Ishikawa (cell line): Measurements from ENCODE around the gene MROH7.

Experiments used
- CEBPB ChIP-seq: IDR thresholded peaks from 2 replicates; pipeline ENCODE4 v1.6.1; 2012
- CREB1 ChIP-seq: IDR thresholded peaks from 2 replicates; pipeline ENCODE4 v1.6.1; 2012; ENCODE audit warnings: low read depth
- EGR1 ChIP-seq: IDR thresholded peaks from 2 replicates; pipeline ENCODE4 v1.6.1; 2012
- EP300 ChIP-seq: IDR thresholded peaks from 2 replicates; pipeline ENCODE4 v1.6.1; 2012; ENCODE audit warnings: borderline replicate concordance
- FOXM1 ChIP-seq: IDR thresholded peaks from 2 replicates; pipeline ENCODE4 v1.6.1; 2012; ENCODE audit warnings: low read depth, borderline replicate concordance
- NFIC ChIP-seq: IDR thresholded peaks from 2 replicates; pipeline ENCODE4 v1.6.1; 2012
- RAD21 ChIP-seq: IDR thresholded peaks from 2 replicates; pipeline ENCODE4 v1.6.1; 2012; ENCODE audit warnings: low read depth
- REST ChIP-seq: IDR thresholded peaks from 2 replicates; pipeline ENCODE4 v1.6.1; 2012; ENCODE audit warnings: low read depth, mild to moderate bottlenecking
- TAF1 ChIP-seq: IDR thresholded peaks from 2 replicates; pipeline ENCODE4 v1.6.1; 2012; ENCODE audit warnings: low read depth, mild to moderate bottlenecking
- TCF12 ChIP-seq: IDR thresholded peaks from 2 replicates; pipeline ENCODE4 v1.6.1; 2012; ENCODE audit warnings: low read depth
- TEAD4 ChIP-seq: IDR thresholded peaks from 2 replicates; pipeline ENCODE4 v1.6.1; 2012
- YY1 ChIP-seq: IDR thresholded peaks from 2 replicates; pipeline ENCODE4 v1.6.1; 2012; ENCODE audit warnings: low read depth
- ZBTB7A ChIP-seq: IDR thresholded peaks from 2 replicates; pipeline ENCODE4 v1.6.1; 2012; ENCODE audit warnings: low read depth
- TF ChIP-seq, protein P1 (sequence below): IDR thresholded peaks from 2 replicates; pipeline ENCODE4 v1.6.1; 2012
- TF ChIP-seq, protein P2 (sequence below): IDR thresholded peaks from 2 replicates; pipeline ENCODE4 v1.6.1; 2012

Gene MROH7

GRCh38 chr1:54602554-54602953 lies 39.0 kb upstream of the MROH7 start:
- TF ChIP-seq EGR1 = no peak
- no peak for TF ChIP-seq ZBTB7A
- no peak for TF ChIP-seq FOXM1
- no peak for TF ChIP-seq REST
- no peak for TF ChIP-seq NFIC

GRCh38 chr1:54603241-54603640 lies 38.3 kb upstream of the MROH7 start:
- TF ChIP-seq YY1 (no peak), FOXM1 (no peak), NFIC (no peak), REST (no peak), TEAD4 (no peak), TAF1 (no peak), EGR1 (no peak), RAD21 (no peak), CEBPB (no peak), EP300 (no peak), CREB1 (no peak), TCF12 (no peak), ZBTB7A (no peak)
- TF ChIP-seq, protein P1, sequence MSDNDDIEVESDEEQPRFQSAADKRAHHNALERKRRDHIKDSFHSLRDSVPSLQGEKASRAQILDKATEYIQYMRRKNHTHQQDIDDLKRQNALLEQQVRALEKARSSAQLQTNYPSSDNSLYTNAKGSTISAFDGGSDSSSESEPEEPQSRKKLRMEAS = no peak
- TF ChIP-seq, protein P2, sequence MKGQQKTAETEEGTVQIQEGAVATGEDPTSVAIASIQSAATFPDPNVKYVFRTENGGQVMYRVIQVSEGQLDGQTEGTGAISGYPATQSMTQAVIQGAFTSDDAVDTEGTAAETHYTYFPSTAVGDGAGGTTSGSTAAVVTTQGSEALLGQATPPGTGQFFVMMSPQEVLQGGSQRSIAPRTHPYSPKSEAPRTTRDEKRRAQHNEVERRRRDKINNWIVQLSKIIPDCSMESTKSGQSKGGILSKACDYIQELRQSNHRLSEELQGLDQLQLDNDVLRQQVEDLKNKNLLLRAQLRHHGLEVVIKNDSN = no peak

GRCh38 chr1:54604051-54604450 lies 37.5 kb upstream of the MROH7 start:
- TF ChIP-seq EGR1 (no peak), YY1 (no peak), EP300 (no peak), TEAD4 (no peak), ZBTB7A (no peak), TAF1 (no peak), NFIC (no peak), FOXM1 (no peak), CEBPB (no peak), CREB1 (no peak), REST (no peak), RAD21 (no peak), TCF12 (no peak)
- TF ChIP-seq, protein P2 = no peak
- TF ChIP-seq, protein P1 = no peak

DNA sequence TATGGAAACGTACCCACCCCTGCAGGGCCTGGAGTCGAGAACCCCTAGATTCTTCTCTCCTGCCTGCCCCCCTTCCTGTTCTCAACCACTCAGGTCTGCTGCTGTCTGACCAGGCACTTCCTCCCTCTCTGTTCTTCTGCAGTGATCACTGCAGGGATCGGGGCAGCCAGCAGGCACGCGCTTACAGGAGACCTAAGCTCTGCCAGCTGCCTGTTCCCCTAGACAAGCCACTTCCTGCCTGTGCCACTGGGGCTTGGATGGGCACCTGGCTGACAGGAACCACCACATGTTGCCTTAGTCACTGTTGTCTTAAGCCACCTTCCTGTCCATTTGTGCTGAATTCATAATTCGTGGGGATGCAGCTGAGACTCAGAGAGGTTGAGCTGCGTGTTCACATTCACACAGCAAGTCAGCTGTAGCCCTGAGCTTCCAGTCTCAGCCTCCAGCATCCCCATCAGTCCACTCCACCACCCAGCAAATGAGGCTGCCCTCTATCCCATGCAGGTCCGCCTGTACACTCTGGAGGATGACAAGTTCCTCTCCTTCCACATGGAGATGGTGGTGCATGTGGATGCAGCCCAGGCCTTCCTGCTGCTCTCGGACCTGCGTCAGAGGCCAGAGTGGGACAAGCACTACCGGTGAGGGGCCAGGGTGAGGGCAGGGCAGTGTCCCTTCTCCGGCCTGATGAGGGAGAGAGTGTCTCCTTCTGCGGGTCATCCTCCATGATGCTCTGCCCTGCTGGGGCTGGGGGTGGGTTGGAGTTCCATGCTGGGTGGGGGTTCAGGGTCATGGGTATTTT lies 36.8 kb upstream of the MROH7 start:
- TF ChIP-seq FOXM1 = no peak
- TF ChIP-seq TEAD4 = no peak
- no peak for TF ChIP-seq NFIC
- TF ChIP-seq EP300 = no peak
- no peak for TF ChIP-seq CREB1
- TF ChIP-seq, protein P1 = no peak
- TF ChIP-seq, protein P2 = no peak
- TF ChIP-seq EGR1 = no peak
- TF ChIP-seq ZBTB7A = no peak
- no peak for TF ChIP-seq REST
- no peak for TF ChIP-seq YY1
- no peak for TF ChIP-seq TAF1
- no peak for TF ChIP-seq CEBPB
- TF ChIP-seq RAD21 = no peak
- no peak for TF ChIP-seq TCF12
